Muscle of arm (tissue), 12 donors: ENCODE data around the gene THADA. TPM values are rescaled to one million over a fixed set of nuclear protein-coding genes. Genes with fewer than 3 reads are reported as not detected.
"Not testable (repeated sequence)": the region's sequence is repeated elsewhere in the genome, so short reads cannot be mapped to it uniquely, and the experiment has no call there.

Source experiments
- DNase-seq: peaks from one replicate; pipeline ENCODE4 v3.0.0-alpha.2; 2013
- polyA plus RNA-seq, 12 donors: library from polyadenylated mRNA; unstranded; fragments of 120-200 nt; gene quantifications; one replicate each; pipeline ENCODE4 v1.2.1, GENCODE V29; 2013; ENCODE audit not compliant: insufficient read length in 12 of 12

THADA gene
- polyA plus RNA-seq, 12 donors, result 15.4 to 40.4 (median 21.8) TPM; not detected in 1

DNA sequence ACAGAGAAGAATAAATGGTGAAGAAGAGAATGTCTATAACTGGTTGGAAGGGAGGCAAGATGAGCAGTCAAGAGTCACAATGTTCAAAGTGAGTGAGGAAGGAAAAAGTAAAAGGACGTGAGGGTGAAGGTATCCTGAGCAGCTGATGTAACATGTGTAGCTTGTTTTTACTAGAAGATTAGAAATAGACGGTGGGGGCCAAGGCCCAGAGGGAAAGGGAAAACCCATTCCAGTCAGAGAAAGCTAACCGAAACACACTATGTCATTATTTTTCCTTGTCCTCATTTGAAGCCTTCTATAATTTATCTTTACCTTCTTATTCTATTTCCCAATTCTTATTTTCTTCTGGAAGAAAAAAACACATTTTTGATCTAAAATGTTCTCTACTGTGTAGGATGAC lies 176.6 kb downstream of the THADA start:
- DNase-seq, result no peak

DNA sequence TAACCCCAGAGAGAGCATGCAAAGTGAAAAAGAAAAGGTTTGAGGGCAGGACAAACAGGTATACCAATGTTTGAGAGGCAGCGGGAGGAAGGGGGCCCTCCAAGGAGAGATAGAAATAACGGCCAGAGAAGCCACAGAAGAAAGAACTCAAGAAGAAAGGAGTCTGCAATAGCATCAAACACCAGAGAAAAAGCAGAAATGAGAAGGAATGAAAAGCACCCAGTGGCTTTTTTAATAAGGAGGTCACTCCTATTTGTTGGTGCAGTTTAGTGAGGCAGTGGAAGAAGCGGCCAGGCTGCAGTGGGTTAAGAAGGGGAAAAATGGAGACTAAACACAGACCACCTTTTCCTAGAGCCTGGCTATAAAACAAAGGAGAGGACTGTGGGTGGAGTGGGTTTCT lies 177.2 kb downstream of the THADA start:
- no peak for DNase-seq

DNA sequence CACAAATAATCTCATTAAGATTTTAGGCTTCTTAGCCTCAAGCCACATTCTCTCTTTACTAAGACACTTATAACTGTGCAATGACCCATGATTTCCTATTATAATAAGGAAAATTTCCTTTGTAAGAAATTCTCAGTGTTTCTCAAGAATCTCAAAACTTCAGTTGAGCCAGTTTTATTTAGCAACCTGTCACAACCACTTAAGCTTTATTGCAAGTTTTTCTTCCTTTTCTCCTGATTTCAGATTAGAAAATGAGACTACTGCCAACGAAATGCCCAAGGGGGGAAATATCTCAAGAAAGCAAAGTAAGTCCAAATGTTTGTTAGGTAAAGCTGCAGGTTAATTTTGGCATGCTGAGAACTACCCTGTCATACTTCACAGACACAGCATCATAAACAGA lies 178.5 kb downstream of the THADA start:
- no peak for DNase-seq

DNA sequence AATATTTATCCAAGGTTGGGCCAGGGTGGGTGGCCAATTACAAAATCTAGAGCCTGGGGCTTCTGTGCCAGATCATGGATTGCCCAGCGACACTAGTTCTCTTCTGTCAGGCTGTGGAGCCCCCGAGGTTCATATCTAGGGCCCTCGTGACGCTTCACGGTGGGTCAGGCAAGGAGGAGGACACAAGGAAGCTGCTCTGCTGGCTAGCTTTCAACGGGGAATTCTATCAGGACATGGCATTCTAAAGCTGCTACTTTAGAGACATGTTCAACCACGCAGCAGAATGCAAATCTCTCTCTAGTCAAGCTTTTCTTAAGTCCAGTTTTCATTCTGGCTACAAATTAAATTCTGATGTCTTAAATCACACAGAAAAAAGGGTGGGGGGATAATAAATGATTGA lies 180.2 kb downstream of the THADA start:
- DNase-seq, result no peak

DNA sequence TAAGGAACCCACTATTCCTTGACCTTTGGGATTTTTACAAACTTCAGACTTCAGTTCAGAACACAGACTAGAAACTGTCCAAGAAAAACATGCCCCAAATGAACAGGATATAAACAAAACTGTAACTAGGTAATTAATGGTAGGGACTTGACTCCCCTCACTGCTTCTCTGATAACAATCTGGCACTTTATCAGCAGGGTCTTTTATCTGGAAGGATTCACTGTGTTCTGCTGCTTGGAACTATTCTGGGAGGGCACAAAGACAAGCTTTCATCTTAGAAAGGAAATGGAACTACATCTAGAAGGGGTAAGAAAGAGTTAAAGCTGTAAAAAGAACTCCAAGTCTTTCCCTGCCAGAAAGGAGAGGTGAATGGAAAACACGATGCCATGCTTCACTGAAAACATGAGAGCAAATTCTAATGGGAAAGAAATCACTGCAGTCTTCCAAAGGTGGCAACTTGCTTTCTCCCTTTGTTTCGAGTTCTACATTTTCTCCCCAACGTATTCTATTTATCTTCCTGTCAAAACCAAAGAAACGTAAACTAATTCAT lies 181.2 kb downstream of the THADA start:
- DNase-seq, result no peak

DNA sequence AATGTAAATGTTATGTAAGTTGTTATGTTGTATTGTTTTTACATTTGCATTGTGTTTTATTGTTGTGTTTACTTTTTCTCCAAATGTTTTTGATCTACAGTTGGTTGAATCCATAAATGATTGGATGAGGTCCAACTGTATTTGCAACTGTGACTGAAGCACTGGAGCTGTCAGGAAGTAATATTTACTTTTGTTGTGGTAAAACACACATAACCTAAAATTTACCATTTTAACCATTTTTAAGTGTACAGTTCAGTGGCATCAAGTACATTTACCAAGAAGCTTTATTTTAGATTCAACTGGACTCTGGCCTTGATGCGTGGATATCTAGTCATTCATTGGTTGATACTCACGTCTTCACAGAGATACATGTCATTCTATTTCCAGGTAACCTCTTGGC lies 181.8 kb downstream of the THADA start:
- no peak for DNase-seq

DNA sequence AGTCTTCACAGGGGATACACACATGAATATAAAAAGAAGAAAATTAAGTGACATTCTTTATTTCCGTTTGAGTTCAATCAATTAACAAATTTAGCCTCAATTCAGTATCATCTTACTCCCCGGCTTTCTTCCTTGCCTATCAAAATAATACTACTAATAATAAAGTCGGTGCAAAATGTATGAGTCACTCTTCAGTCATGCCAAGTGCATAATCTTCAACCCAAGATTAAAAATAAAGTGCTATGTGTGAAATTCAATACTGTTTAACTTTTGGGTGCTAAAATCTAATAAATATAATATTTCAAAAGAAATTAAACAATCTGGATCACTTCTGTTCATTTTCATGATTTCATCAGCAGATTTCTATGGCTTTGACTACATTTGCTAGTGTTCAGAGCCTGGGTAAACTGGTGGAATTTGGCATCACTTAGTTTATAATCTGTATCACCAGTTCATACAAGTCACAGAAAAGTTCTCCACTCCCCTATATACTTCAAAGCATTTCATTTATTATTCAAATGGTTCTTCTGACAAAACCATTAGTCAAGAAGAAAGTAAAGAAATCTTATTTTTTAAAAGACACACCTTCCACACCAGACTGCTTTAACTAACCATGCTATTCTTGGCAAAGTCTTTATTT lies 183.6 kb downstream of the THADA start:
- no peak for DNase-seq

DNA sequence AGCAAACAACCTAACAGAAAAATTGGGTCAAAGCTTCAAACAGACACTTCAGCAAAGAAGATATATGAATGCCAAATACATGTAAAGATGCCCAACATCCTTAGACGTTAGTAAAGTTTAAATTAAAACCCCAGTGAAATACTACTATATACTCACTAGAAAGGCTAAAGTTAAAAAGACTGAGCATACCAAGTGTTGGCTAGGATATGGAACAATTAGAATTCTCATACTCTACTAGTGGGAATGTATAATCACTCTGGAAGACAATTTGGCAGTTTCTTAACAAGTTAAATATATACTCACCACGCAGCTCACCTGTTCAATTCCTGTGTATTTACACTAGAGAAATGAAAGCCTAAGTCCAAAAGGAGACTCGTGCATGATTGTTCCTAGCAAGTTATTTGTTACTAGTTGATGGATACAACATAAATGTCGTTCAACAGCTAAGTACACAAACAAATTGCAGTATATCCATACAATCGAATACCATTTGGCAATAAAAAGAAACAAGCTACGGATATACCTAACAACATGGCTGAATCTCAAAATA lies 185.7 kb downstream of the THADA start:
- DNase-seq, result no peak

DNA sequence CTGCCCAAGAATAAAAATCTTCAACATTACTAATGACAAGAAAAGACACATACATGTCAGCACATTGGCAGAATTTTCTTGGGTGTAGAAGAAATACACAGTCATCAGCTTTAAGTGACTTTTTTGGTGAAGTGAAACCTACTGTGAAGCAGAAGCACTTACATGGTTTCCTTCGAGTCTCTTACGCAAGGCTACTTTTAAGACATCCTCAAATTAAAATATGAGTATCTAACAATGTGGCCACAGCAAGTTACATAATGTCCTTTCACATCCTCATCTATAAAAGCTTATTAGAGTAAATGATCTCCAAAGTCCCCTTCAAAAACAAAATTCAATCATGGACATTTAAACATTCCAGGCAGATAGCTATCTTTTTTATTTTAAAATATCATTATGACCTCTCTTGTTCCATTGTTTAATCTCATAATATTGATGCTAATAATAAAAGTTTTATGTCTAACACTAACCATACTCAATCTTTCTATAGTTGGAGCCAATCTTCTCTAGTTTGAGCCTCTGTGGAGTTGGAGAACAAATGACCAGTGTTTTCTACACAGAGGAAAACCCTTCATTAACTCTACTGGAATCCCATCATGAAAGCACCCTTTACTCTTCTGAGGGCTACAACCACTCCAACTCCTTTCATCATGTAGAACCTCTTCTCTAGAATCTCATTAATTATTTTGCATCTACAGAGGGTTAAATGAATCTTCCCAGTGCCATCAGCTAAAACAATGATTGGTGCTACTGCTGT lies 187.3 kb downstream of the THADA start:
- no peak for DNase-seq

DNA sequence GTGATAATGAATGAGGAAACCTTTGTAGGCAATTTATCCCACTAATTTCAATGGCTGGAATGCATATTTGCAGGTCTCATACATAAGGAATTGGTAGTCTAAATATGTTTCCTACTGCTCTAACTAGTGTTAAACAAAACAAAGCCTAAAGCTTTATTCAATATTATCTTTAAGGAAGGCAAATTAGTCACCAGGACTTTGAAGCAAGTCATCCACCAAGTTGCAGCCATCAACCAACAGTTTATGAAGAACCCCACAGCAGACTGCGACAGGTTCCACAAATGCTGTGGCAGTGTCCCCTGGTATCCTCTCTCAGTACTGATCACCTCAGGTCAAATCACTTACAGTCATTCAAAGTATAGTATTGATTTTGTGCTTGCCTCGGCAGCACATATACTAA lies 187.9 kb downstream of the THADA start:
- no peak for DNase-seq

DNA sequence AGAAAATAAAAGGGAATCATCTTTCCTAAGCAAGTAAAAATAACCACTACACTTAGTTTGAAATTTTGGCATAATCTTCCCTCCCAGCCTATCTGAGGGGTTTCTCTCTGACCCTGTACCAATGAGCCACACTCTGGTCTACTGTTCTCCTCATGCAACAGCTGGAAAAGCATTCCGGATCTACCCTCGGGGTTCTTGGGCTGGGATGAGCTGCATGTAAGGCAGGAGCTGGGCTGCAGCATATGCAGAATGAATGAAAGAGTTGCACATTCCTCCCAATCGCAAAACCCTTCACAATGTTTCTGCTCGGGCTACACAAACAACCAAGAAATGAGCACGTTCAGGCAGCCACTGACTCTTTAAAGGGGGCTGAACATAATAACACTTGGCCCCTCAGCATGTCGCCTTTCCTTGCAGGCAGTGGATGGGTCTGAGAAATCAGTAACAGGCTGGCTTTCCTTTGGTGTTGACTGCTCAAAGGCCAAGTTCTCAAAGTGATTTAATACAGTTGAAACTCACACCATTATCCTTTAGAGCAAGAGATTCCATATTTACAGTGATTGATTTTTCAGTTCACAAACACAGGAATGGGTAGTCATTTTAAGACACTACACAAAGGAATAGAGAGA lies 189.1 kb downstream of the THADA start:
- DNase-seq, result no peak

DNA sequence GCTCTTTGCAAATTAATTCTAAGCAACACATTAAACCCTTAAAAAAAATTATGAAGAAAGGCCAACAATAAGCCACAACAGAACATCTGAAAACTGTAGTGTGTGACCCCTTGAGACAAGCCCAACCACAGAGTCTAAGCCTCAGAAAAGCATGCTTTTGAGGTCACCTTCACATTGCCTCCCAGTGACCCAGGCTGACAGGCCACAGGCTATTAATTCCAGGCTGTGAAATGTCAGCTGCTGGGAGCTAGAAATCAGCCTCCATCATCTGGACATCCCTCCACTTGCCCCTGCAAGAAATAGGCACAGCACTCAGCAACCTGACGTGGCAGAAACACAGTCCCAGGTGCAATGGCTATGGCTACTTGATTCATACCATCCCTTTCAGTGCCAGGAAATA lies 190.0 kb downstream of the THADA start:
- no peak for DNase-seq

DNA sequence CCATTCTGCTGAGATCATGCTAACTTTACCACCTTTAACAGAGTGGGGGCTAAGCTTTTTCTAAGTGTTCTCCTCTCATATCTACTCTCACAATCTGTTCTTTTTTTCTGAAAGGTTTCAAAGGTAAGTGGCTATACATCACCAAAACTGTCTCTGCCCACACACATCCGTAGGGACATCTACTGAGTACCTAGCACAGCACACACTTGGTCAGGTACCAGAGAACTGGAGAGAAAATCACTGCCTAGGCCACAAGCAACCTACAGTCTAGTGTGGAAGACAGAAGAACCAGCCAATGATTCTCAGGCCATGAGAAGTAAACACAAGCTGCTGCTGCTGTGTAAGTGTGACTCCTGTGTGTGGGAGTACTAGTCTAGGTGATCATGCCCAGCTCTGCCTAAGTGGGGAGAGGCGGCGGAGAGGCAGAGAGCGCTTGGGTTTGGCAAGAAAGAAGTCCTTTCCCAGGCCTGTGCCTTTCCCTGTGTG lies 193.3 kb downstream of the THADA start:
- DNase-seq, result no peak

DNA sequence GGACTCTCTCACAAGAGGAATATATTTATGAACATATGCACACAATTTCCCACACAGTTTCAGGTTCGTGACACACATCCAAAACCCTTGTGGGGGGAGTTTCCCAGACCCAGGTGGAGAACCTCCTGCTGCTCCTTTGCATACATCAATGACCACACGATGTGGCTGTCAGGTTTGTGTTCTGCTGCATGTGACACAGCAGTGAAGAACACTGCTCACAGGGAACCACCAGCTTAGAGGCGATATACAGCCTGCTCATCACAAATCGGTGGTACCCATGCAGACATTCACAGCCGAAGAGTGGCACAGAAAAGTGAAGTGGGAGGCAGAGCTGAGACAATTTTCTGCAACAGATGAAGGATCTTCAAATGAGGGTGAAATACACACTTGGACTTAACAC lies 193.8 kb downstream of the THADA start:
- DNase-seq, result no peak

DNA sequence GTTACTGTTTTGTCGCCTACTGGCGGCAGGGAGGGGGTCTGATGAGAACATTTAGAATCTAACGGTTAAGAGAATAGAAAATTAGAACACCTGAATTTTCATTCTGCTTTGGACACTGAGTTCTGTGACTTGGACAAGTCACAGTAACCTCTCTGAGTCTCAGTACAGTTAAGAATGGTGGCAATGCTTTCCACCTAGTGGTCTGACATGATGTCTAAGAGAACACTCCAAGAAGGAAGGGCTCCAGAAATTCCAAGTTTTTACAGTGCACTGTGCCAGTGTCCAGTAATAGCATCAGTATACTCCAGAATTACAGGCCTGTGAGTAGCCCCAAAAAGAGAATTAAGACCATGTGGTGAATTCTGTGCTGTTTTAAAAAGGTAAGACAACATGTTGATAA lies 195.3 kb downstream of the THADA start:
- no peak for DNase-seq

DNA sequence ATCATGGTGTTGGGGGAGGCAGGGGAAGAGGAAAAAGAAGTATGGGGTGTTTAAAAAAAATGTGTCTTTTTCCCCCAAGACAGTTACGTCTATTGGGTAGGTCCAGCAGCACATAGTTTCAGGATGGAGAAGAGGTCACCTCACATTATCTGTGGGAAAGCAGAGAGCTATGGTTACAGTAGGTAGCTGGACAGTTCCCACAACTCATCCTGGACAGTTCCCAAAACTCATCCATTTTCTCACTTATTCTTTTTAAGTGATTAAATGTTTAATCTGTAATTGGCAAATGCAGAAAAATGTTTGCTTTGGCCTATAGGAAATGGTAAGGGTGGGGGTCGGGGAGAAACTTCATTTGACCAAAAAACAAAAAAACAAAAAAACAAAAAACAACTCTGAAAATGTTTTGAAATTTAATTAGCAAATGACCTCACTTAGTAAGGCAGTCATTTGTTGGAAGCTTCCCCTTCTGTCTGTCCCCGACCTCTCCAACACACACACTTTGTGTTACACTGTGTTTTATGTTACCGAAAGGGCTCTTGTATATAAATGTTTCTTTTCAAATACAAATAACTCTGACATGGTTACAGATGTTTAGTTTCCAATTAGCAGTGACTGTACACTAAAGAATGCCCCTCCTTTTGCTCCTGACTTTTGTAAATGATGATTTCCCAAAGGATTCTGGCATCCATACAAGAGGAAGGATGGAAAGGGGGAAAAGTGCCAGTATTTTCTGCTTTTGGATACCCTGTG lies 196.1 kb downstream of the THADA start:
- no peak for DNase-seq

DNA sequence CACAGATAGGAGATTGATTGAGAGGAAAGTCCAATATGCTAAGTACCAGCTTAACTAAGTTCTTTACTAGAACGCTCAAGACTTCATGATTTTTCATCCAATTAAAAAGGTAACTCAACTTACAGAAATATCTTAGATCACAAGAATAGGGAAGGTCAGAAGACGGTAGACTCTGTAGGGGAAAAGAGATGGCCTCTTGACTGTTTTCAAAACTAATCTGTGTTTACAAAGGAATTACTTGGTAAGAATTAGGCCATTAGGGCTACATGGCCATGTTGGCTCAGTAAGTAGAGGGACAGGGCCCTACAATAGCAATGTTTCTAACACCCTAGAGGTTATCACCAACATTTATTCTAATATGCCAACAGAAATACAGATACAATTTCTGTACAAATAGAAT lies 196.7 kb downstream of the THADA start:
- no peak for DNase-seq

DNA sequence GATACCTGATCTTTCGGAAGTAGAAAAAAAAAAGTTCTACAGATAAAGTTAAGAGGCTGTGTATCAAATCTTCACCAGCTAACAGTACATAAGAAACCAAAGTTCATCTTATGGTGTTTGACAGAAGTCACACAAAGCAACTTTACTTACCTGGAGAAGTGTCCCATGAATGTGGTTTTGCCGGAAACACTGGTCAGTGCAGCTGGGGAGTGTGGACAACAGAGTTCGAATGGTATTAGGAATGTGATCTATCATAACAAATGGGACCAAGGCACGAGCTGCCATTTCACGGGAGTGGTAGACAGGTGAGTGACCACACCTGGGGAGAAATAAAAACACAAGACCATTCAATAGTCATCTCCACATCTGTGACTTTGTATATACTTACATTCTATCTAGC lies 198.0 kb downstream of the THADA start:
- DNase-seq, result no peak

DNA sequence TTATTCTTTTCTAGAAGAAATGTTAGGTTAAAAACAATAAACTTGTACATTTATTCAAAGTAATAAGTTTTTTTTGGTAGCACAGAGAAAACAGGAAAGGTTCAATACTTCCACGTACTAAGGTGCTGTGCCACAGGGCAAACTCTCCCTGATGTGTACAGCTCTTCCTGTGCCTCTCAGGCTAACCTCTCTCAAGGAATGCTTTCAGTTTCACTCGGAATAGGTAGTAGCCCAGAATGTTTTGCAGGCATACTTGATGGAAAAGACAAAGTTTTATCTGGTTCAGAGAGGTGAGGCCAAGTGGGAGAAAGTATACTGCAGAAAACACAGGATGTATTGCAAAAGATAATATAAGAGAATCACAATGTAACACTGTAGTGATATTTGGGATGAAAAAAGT lies 198.4 kb downstream of the THADA start:
- DNase-seq, result no peak

DNA sequence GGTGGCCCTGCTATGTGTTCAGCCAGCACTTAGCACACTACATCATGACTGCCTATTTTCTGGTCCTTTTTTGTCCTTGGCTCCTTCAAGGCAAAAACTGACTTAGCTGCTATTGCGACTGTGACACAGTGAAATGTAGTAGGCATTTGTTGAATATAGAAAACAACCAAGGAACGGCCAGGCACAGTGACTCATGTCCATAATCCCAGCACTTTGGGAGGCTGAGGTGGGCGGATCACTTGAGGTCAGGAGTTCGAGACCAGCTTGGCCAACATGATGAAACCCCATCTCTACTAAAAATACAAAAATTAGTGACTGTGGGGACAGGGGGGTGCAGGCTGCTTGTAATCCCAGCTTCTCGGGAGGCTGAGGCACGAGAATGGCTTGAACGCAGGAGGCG lies 199.5 kb downstream of the THADA start:
- not testable (repeated sequence) for DNase-seq

DNA sequence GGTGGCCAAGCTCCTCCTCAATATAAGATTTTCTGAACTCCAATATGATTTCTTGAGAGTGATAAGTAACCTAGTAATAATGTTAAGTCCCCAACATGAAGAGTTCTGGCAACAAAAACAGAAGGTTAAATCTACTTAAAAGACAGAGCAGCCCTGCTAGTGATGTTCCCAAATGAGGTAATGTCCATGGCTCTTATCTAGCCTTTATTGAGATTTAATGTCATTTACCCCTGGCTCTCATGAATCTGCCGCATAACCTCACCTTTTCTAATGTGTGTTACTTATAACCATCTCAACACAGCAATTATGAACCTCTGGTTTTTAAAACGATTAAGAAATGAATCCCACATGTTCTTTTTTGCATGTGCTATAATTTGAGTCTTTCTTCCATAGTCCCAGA lies 201.9 kb downstream of the THADA start:
- no peak for DNase-seq

DNA sequence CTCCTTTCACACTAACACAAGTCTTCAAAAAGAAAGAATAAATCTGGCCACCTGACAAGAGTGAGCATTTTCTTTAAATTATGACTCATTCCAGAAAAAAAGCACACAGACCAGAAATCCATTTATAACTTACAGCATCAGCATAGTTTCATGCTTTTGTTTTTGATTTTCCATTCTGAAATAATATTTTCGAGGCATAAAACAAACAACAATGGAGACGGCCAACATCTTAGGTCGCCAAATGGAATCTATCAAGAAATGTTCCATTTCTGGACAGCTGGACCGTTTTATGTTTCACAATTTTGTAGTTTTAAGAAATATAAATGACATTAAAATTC lies 204.0 kb downstream of the THADA start:
- peak; percentile 76 for DNase-seq
